Erythroblast (primary cell): ENCODE results near the gene RPH3AL.

Experiments used
- GATA1 ChIP-seq: IDR thresholded peaks from 2 replicates; pipeline ENCODE4 v1.6.1; 2011; ENCODE audit warnings: low read depth, mild to moderate bottlenecking, control low read depth, low read length, moderate library complexity
- POLR2A ChIP-seq: IDR thresholded peaks from 2 replicates; pipeline ENCODE4 v1.6.1; 2011; ENCODE audit warnings: mild to moderate bottlenecking, low read length

GRCh38 chr17:320809-321385 lies 31.7 kb downstream of the RPH3AL start:
- TF ChIP-seq POLR2A (no peak), GATA1 (no peak)
